Stimulated activated CD4-positive, alpha-beta T cell treated with anti-CD3 and anti-CD28 coated beads, Interleukin-2, amount 100 ng/mL, for 24 hours (primary cell): ENCODE data around the gene ASMT.
"Not testable (repeated sequence)": the region's sequence is repeated elsewhere in the genome, so short reads cannot be mapped to it uniquely, and the experiment has no call there.

Source experiments
- DNase-seq, 2 donors: peaks; one replicate each; pipeline ENCODE4 v3.0.0-alpha.2; 2020

Gene ASMT

DNA sequence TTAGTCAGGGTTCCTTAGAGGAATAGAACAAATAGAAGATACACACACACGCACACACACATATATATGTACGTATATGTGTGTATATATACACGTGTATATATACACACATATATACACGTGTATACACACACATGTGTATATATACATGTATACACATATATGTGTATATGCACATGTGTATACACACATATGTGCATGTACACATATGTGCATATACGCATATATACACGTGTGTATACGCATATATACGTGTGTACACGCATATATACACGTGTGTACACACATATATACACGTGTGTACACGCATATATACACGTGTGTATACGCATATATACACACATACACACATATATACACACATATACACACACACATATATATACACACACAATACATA is 41.5 kb downstream of the ASMT start:
- DNase-seq = no peak

DNA sequence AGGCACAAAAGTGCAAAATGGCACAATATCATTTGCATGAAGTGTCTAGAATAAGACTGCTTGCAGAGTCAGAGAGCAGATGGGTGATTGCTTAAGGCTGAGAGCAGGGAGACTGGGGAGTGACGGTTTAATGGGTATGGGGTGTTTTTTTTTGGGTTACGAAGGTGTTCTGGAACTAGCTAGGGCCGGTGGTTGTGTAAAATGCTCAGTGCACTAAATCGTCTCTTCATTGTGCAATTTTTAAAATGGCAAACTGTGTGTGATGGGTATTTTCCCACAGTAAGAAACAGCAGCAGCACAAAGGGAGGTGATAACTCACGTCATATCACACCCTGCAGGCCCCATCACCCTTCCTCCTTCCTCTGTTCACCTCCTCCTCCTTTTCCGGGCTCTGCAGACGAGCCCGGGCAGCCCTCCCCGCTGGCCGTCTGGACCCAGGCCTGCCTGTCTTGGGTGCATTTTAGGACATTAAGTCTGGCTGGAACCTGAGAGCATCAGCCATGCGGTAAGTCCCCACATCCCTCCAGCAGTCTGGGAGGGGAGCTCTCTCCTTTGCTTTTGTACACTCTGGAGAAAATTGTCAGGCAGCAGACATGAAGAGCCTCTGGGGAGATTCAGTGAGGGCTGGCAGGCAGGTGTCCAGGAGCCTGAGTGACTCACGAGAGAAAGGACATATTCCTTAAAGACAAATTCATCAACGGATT is 42.7 kb downstream of the ASMT start:
- peak; percentile 55 for DNase-seq

DNA sequence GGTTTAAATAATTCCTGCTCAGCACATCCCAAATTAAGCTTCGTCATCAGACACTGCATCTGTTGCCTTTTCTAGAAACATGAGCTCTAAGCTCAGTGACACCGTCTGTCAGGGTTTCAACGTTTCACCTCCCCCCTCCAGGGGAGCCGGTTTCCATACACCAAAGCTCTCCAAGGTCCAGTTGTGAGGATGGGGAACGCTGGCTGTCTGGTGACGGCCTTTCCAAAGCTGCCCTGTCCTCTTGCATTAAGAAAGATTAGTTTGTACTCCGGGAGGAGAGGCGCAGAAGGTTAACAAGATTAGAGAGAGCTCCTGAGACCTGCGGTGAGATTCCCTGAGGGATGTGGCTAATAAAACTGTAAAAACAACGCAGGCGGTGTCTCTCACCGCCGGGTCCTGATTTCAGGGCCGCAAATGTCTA is 43.2 kb downstream of the ASMT start:
- peak in 1 of 2 donors; percentile 17 for DNase-seq

DNA sequence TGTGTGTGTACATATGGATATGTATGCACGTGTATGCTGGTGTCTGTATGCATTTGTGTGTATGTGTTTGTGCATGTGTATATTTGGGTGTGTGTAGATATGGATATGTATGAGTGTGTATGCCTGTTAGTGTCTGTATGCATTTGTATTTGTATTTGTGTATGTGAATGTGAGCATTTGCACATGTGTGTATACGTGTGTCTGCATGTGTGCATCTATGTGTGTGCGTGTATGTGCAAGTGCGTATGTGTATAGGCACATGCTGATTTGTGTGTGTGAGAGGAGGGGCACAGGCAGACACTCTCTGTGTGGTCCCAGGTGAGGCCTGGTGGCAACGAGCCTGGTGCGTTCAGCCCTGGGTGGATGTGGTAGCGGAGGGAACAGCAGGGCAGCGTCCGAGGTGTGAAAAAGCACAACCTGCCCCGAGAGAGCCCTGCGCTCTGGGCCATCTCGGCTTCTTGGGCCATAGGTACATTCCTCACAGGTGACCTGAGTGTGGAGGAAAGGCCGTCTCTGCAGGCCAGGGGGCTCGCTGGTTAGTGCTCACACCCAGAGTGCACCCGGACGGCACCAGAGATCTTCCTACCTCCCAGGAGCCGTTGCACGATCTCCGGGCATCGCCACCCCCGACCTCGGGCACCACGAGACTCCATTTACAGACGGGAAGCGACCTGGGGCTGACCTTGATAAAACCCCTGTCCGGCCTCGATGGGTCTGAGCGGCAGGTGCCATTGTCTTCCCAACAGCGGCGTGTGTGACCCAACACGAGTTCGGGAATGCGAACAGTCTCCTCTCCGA is 45.0 kb downstream of the ASMT start:
- no peak for DNase-seq

DNA sequence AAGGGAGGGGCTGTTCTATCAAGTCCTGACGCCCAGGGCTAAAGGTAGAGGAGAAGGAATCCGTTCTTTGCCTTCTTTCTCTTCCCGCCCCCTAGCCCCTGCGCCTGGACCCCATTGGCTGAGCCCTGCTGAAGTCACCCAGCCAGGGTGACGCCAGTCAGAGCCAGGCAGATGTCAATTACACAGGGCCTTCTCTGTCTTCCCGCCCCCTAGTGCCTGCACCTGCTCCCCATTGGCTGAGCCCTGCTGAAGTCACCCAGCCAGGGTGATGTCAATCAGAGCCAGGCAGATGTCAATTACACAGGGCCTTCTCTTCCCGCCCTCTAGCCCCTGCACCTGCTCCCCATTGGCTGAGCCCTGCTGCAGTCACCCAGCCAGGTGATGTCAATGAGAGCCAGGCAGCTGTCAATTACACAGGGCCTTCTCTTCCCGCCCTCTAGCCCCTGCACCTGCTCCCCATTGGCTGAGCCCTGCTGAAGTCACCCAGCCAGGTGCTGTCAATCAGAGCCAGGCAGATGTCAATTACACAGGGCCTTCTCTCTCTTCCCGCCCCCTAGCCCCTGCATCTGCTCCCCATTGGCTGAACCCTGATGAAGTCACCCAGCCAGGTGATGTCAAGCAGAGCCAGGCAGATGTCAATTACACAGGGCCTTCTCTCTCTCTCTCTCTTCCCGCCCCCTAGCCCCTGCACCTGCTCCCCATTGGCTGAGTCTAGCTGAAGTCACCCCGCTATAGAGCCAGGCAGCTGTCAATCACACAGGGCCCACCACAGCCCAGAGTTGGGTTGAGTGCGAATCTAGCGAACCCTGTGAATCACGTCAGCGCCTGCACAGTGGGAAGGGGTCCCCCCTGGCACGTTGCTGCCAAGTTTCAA is 46.4 kb downstream of the ASMT start:
- DNase-seq = peak in 1 of 2 donors; percentile 87

DNA sequence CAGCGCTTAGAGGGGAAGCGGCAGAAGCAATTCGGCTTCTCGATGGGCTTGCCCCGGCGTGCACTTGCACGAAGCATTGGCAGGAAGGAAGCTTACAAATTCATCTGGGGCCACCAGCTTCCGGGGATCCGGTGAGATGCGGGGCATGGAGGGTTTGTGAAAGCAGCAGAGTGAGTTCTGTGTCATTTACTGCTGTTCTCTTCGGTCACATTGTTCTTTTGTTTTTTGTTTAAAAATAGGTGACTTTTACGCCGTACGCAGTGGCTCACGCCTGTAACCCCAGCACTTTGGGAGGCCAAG is 47.0 kb downstream of the ASMT start:
- DNase-seq = no peak

DNA sequence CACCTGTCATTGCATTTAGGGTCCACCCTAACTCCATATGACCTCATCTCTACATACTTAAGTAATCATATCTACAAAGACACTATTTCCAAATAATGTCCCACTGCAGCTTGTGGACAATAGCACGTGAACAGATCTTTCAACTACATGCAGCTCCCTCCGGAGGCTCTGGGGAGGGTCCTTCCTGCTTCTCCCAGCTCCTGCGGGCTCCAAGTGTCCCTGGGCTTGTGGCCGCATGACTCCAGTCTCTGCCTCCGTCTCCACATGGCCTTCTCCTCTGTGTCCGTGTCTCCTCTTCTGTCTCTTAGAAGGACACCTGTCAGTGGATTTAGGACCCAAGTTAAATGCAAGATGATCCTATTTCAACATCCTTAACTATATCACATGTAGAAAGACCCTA is 52.7 kb downstream of the ASMT start:
- no peak for DNase-seq

DNA sequence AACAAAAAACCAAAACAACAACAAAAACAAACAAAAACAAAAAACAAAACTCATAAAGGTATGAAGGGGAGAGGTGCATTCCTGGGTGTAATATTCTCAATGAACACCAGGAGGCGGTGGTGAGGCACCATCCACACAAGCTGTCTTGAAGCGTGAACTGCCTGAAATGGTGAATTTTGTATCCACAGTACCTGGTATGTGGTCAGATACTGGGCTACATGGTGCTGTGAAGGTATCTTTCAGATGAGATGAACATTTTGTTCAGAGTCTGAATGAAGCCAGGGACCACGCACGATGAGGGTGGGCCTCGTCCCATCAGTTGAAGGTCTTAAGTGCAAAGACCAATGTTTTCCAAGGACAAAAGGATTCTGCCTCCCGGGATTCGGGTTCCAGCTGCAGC is 58.5 kb downstream of the ASMT start:
- peak; percentile 51 to 57 for DNase-seq

DNA sequence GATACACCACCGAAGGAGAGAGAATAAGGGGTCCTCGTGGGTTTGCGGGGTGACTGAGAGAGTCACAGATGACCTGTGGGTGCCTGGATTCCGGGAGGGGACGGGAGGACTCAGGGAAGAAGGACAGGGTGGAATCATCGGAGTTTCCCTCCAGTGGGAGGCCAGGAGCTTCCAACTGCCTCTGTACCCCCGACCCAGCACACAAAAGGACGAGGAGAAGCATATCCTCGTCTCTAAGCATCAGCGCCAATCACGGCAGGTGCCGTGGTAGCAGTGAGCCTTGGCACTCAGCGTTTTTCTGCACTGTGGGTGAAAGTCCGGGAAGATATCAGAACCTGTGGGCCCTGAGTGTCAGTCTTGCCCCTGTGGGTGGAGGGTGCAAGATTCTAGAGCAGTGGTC is 62.0 kb downstream of the ASMT start:
- DNase-seq = no peak

DNA sequence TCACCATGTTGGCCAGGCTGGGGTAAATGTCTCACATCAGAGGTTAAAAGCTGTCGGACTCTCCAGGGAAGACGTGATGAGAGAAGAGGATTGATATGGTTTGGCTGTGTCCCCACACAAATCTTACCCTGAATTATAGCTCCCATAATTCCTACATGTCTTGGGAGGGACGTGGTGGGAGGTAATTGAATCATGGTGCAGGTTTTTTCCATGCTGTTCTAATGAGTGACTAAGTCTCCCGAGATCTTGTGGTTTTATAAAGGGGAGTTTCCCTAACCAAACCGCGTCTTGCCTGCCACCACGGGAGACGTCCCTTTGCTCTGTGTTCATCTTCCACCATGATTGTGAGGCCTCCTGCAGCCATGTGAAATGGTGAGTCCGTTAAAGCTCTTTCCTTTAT is 64.4 kb downstream of the ASMT start:
- peak; percentile 33 to 44 for DNase-seq

DNA sequence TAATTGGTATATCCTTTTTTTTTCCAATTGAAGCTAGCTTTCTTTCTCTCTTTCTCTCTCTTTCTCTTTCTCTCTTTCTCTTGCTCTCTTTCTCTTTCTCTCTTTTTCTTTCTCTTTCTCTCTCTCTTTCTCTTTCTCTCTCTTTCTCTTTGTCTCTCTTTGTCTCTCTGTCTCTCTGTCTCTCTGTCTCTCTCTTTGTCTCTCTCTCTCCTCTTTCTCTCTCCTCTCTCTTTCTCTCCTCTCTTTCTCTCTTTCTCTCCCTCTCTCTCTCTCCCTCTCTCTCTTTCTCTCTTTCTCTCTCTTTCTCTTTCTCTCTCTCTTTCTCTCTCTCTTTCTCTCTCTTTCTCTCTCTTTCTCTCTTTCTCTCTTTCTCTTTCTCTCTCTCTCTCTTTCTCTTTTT is 66.6 kb downstream of the ASMT start:
- no peak for DNase-seq

DNA sequence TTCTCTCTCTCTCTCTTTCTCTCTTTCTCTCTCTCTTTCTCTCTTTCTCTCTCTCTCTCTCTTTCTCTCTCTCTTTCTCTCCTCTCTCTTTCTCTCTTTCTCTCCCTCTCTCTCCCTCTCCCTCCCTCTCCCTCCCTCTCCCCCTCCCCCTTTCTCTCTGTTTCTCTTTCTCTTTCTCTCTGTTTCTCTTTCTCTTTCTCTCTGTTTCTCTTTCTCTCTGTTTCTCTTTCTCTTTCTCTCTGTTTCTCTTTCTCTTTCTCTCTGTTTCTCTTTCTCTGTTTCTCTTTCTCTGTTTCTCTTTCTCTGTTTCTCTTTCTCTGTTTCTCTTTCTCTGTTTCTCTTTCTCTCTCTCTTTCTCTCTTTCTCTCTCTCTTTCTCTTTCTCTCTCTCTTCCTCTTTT is 67.0 kb downstream of the ASMT start:
- not testable (repeated sequence) for DNase-seq

DNA sequence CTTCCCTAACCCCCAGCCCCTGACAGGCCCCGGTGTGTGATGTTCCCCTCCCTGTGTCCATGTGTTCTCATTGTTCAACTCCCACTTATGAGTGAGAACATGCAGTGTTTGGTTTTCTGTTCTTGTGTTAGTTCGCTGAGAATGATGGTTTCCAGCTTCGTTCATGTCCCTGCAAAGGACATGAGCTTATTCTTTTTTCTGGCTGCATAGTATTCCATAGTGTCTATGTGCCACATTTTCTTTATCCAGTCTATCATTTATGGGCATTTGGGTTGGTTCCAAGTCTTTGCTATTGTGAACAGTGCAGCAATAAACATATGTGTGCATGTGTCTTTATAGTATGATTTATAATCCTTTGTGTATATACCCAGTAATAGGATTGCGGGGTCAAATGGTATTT is 67.6 kb downstream of the ASMT start:
- DNase-seq = not testable (repeated sequence)

DNA sequence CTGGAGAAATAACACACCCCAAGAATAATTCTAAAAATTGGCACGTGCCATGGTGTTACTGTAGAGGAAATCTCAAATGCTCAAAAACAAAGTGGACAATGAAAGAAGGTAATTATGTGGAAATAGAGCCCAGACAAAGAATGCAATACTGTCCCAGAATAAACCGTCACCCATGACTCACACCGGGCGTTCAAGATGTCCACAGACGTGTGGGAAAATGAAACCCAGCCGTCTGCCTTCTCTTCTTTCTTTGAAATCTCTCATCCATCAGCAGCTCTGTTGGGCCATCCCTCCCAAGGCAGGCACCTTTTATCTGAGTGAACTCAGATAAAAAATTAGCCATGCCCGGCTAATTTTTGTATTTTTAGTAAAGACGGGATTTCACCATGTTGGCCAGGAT is 70.0 kb downstream of the ASMT start:
- DNase-seq = not testable (repeated sequence)

DNA sequence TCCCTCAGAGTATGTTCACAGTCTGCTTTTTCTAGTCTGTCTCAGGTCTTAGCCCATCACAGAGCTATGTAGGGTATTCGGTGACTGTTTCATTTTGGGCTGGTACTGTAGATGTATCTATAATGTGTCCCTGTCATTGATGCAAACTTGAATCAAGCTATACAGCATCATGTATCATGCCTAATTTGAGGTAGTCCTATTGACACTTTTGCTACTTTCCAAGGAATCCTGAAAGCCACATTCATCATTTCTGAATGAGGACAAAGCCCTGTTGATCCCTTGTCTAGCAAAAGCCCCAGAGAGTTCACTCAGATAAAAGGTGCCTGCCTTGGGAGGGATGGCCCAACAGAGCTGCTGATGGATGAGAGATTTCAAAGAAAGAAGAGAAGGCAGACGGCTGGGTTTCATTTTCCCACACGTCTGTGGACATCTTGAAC is 70.6 kb downstream of the ASMT start:
- not testable (repeated sequence) for DNase-seq

DNA sequence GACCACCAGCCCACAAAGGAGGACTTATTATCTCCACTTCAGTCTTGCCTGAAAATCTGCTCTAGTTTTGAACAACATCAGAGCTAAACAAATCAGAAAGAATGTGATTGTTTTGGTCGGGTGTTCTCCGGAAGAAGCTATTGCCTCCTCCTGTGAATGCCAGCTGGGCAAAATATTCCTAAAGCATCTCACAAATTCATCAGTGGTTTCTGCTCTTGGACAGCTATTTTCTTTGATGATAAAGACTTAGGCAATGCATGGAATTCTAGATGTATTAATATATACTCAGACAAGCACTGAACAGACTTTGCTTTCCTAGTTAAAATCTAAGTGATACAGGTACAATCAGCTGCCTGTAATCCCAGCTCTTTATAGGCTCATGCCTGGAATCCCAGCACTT is 71.8 kb downstream of the ASMT start:
- DNase-seq = no peak
